GM12891 (cell line): ENCODE measurements around the gene ADAMTSL1.

ENCODE experiments used
- PAX5 ChIP-seq: IDR thresholded peaks from 2 replicates; pipeline ENCODE4 v1.6.1; 2011; ENCODE audit warnings: low read length, moderate library complexity, mild to moderate bottlenecking; ENCODE audit not compliant: insufficient read depth, severe bottlenecking
- POLR2A ChIP-seq: IDR thresholded peaks from 2 replicates; pipeline ENCODE4 v1.6.1; 2011; ENCODE audit warnings: low read depth, low read length, control low read depth
- POLR2AphosphoS5 ChIP-seq: IDR thresholded peaks from 2 replicates; pipeline ENCODE4 v1.6.1; 2011; ENCODE audit warnings: low read depth, low read length, control low read depth
- SPI1 ChIP-seq: IDR thresholded peaks from 2 replicates; pipeline ENCODE4 v1.6.1; 2011; ENCODE audit warnings: low read depth, low read length, control low read depth
- TAF1 ChIP-seq: IDR thresholded peaks from 2 replicates; pipeline ENCODE4 v1.6.1; 2011; ENCODE audit warnings: low read depth, low read length, control low read depth

DNA sequence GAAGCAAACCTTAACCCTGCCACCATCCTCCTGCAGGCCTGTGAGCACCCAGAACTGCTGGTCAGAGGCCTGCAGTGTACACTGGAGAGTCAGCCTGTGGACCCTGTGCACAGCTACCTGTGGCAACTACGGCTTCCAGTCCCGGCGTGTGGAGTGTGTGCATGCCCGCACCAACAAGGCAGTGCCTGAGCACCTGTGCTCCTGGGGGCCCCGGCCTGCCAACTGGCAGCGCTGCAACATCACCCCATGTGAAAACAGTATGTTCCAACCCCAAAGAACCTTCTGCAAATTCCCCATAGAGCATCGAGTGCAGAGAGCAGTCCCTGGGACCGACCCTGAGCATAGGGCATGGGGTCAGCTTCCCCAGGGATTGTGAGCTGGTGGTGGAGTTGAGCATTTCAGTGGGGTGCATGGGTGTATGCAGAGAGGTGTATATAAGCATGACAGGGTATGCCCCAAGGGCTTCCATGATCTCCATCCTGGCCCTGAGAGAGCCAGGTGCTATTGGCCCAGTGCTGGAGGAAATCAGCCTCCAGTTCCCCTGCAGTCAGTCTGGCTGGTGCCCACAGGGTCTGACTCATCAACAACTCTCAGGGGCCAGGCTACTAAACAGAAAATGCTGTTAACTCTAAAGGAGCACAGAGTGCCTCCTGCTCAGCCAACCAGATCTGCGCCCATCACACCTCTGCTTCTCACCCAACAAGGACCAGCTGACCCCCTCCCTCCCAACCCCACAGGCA lies 432.9 kb downstream of the ADAMTSL1 start:
- TF ChIP-seq POLR2AphosphoS5 (no peak), POLR2A (no peak), TAF1 (no peak), SPI1 (no peak), PAX5 (no peak)
